ENCODE data around the gene TCOF1.

Gene TCOF1

DNA sequence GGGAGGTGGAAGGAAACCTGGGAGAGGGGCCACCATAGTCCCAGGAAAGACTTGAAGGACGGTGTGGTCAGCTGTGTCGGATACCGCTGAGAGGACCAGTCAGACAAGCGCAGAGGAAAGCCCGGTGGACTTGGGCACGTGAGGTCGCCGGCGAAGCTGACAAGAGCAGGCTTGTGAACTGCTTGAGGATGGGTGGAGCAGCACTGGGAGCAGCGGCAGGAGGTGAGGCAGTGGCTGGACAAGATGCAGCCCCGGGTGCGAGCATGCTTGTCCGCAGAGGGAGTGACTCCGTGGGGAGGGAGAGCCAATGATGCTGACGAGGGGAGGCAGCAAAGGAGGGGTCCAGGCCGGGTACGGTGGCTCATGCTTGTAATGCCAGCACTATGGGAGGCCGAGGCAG lies 73.6 kb downstream of the TCOF1 start:
- no peak for DNase-seq (ENCODE audit: low read depth)

DNA sequence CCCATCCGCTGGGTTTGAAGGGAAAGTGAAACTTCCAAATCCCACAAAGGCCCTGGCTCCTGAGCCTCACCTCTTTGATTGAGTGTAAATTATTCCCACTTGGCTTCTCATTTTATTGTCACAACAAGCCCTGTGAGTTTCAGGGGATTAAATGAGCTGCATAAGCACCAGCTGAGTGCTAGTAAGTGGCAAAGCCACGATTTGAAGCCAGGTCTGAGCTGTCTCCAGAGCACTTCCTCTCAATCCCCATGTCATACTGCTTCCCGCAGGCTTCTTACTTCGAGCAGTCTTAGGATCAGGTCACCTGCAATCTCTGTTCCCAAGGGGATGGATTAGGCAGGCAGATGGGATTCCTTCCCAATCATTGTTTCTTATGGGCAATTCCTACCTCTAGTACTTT lies 74.1 kb downstream of the TCOF1 start:
- DNase-seq (ENCODE audit: low read depth): no peak

- DNase-seq (ENCODE audit: low read depth): peak; percentile 59
These were observed 77.0 kb downstream of the TCOF1 start for GRCh38 chr5:150434464-150434863.

DNA sequence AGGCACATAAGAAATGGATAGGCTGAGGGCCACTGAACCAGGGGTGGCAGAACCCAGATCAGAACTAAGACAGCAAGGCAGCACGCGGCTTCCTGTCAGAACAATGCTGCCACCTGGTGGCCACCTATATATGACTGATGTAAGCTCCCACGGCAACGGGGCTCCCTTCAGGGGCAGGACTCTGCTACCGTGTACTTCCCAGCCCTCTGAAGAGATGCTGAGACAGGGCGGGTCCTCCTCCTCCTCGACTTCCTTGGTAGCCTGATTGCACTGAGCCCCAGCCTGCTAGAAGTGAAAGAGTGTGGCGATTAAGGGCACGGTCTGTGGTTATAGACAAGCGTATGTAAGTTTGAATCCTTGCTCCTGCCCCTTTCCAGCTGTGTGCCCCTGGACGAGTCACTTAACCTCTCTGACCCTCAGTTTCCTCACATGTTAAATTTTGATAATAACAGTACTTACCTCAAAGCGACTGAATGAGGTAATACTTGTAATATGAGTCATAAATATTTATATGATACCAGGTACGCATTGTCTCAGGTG lies 78.7 kb downstream of the TCOF1 start:
- DNase-seq (ENCODE audit: low read depth): peak; percentile 85

- DNase-seq (ENCODE audit: low read depth): no peak
These were observed 81.5 kb downstream of the TCOF1 start for GRCh38 chr5:150438873-150439546.

DNA sequence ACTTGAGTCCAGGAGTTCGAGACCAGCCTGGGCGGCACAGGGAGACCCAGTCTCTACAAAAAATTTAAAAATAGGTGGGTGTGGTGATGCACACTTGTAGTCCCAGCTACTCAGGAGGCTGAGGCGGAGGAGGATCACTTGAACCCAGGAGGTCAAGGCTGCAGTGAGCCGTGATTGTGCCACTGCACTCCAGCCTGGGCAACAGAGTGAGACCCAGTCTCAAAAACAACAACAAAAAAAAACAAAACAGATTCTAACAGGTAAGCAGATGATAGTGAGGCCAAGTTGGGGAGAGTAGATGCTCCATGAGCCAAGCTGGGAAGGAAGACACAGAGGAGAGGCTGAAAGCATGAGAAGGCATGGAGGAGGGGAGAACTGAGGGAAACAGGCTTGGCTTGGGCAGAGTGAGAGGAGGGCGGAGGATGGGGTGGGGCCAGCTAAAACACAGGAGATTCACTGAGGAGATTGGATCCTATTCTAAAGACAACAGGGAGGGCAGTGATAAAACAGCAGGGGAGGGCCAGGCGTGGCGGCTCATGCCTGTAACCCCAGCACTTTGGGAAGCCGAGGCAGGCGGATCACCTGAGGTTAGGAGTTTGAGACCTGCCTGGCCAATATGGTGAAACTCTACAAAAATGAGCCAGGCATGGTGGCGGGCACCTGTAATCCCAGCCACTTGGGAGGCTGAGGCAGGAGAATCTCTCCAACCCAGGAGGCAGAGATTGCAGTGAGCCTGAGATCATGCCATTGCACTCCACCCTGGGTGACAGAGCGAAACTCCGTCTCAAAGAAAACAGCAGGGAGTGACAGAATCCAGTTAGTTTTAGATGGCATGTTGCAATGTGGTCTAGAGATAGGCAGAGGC lies 83.7 kb downstream of the TCOF1 start:
- DNase-seq (ENCODE audit: low read depth): no peak

GRCh38 chr5:150441813-150442698 lies 84.6 kb downstream of the TCOF1 start:
- DNase-seq (ENCODE audit: low read depth): no peak

DNA sequence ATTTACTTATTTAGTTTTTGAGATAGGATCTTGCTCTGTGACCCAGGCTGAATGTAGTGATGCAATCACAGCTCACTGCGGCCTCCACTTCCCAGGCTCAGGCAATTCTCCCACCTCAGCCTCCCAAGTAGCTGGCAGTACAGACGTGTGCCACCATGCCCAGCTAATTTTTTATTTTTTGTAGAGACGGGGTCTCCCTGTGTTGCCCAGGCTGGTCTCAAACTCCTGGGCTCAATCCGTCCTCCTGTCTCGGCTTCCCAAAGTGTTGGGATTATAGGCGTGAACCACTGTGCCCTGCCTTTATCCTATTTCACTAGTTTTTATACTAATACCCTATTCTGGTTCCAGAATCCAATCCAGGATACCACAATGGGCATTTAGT lies 85.2 kb downstream of the TCOF1 start:
- no peak for DNase-seq (ENCODE audit: low read depth)

GRCh38 chr5:150443242-150444075 lies 86.0 kb downstream of the TCOF1 start:
- no peak for DNase-seq (ENCODE audit: low read depth)

GRCh38 chr5:150444770-150445169 lies 87.3 kb downstream of the TCOF1 start:
- DNase-seq (ENCODE audit: low read depth): no peak

DNA sequence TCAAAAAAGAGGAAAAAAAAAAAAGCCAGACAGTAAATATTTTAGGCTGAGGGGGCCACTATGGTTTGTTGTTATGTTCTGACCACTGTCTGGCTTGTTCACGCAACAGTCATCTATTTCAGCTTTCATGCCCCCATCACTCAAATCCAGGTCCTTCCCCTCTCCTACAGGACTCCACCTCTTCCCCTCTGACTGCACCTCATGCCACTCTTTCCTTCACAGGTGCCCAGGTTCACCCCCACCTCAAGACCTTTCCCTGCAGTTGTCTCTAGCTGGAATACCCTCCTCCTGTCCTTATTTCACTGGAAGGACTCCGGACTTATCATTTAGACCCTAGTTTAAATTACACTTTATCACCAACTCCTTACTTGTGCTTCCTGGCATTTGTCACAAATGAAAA lies 88.6 kb downstream of the TCOF1 start:
- no peak for DNase-seq (ENCODE audit: low read depth)

- no peak for DNase-seq (ENCODE audit: low read depth)
These were observed 89.1 kb downstream of the TCOF1 start for GRCh38 chr5:150446583-150446982.

GRCh38 chr5:150447188-150447587 lies 89.7 kb downstream of the TCOF1 start:
- no peak for DNase-seq (ENCODE audit: low read depth)

- no peak for DNase-seq (ENCODE audit: low read depth)
These were observed 90.8 kb downstream of the TCOF1 start for GRCh38 chr5:150448334-150448733.

DNA sequence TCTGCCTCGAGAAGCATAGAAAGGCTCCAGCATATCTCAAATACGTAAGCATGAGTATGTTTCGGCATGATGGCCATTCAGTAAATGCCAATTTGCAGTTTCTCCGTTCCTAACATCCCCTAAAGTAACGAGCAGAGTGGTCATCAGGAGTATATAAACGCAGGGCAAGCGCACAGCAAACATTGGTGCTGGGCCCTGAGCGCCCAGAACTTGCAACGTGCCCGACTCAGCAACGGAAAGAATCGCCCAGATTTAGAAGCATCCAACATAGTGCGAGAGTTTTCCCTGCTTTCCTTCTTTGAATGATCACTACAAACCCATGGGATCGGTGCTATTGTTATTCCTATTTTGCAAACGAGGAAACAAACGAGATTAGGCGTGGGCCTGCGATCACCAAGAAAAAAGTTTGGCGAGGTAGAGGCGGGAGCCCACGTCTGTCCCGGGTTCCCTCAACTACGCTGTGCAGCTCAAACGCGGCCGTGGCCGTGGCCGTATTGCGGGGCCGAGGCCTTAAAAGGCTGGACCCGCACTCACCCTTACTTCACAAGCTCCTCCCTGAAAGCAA lies 91.5 kb downstream of the TCOF1 start:
- no peak for DNase-seq (ENCODE audit: low read depth)

Data from fibroblast of the conjunctiva (primary cell).